NCI-H2227 treated with DMSO at 0.1 percent for 48 hours (cell line): ENCODE results near the gene PREX1.
A peak's percentile ranks its signal among the peaks of the same experiment; 100 is the strongest.

ENCODE experiments used
- DNase-seq: peaks from one replicate; lab custom pipeline; 2025; lab: John Stamatoyannopoulos, UW

PREX1 gene

GRCh38 chr20:48702455-48702913 is 125.3 kb downstream of the PREX1 start:
- no peak for DNase-seq

DNA sequence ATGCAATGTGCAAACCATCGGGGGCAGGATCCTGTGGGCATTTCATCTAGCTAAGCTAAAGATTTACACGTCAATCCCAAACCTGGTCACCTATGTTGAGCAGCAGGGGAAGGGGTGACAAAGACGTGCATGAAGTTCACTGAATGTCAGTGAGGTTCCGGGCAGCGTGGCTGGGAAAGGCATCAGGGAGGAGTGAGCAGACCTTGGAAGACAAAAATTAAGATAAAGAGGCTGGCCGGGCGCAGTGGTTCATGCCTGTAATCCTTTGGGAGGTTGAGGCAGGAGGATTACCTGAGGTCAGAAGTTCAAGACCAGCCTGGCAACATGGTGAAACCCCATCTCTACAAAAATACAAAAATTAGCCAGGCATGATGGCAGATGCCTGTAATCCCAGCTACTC is 126.1 kb downstream of the PREX1 start:
- DNase-seq: no peak

- DNase-seq: no peak
Observed at GRCh38 chr20:48698507-48699267, 129.1 kb downstream of the PREX1 start.

DNA sequence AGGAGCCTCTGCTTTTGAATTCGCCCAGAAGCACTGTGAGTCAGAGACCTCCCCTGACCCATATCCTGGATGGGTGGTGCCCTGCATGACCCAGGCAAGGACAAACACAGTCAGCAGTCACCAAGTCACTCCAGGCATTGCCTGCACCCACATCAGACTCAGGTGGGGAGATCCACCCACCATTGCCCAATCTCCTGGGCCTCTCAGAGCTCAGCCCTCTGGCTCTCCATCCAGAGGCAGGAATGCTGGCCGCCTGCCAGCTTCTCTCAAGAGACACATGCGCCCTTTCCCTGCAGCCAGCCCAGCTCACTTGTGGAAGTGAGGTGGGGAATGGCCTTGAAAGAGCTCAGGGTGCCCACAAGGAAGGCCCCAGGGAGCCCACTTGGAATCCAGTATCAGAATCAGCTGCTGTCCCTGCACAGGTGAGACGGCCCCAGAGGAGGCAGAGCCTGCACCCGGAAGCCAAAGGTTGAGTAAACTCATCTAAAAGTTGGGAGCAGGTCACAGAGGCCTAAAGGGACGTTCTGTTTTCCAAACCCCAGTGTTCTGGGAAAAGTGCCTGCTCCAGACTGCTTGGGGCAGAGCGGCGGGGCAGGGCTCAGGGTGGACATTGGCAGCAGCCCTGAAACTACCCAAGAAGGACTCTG is 129.8 kb downstream of the PREX1 start:
- peak; percentile 66 for DNase-seq

DNA sequence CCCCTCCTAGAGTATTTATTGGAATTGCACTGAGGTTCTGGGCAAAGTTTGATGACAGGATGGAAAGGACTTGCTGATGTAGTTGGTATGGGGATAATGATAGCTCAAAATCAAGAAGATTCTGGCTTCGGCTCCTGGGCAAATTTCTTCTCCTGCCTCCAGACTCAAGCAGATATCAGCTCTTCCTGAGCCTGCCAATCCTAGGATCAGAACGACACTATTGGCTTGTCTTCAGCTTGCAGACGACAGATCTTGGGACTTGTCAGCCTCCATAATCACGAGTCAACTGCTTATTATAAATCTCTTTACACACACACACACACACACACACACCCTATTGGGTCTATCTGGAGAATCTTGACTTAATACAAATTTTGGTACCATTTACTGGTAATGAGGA is 131.1 kb downstream of the PREX1 start:
- DNase-seq: no peak

DNA sequence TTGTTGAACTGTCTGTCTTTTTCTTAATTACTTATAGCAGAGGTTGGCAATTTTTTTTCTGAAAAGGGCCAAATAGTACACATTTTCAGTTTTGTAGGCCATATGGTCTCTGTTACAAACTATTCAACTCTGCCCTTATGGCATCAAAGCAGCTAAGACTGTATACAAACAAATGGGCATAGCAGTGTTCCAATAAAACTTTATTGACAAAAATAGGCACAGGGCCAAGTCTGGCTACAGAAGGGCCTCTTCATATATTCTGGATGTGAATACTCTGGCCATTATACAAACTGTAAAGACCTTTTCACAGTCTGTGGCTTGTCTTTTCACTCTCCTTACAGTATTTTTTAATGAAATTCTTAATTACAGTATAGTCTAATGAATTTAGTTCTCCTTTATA is 132.1 kb downstream of the PREX1 start:
- DNase-seq: no peak

DNA sequence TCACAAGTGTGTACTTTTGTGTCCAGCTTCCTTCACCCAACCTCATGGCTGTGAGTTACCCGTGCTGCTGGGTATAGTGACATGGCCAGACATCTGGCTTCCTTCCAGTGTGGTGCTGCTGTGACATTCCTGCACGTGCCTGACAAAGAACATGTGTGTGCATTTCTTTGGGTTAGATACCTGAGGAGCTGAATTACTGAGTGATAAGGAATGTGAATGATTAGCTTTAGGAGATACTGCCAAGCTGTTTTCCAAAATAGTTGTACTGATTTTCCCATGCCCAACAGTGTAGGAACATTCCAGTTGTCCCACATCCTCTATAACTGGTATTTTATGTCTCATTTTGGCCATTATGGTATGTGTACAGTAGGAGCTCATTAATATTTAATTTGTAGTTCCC is 132.5 kb downstream of the PREX1 start:
- DNase-seq: no peak

- DNase-seq: no peak
Observed at GRCh38 chr20:48694381-48694865, 133.4 kb downstream of the PREX1 start.

DNA sequence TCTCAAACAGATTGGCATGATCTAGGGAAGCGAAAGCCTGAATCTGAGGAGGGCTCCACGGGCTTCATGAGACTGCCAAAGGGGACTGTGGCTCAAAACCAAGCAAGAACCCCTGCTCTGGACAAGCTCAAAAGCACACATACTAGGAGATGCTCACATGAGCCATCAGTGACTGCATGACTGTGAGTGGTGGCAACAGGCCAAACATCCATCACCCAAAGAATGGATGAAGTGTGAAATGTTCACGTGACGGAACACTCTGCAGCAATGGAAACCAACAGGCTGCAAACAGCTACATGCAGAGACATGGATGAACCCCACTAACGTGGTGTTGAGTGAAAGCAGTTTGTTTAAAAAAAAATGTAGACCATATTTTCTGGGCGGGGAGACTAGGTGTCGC is 136.3 kb downstream of the PREX1 start:
- DNase-seq: no peak

- peak; percentile 33 for DNase-seq
Observed at GRCh38 chr20:48690888-48691287, 136.9 kb downstream of the PREX1 start.

DNA sequence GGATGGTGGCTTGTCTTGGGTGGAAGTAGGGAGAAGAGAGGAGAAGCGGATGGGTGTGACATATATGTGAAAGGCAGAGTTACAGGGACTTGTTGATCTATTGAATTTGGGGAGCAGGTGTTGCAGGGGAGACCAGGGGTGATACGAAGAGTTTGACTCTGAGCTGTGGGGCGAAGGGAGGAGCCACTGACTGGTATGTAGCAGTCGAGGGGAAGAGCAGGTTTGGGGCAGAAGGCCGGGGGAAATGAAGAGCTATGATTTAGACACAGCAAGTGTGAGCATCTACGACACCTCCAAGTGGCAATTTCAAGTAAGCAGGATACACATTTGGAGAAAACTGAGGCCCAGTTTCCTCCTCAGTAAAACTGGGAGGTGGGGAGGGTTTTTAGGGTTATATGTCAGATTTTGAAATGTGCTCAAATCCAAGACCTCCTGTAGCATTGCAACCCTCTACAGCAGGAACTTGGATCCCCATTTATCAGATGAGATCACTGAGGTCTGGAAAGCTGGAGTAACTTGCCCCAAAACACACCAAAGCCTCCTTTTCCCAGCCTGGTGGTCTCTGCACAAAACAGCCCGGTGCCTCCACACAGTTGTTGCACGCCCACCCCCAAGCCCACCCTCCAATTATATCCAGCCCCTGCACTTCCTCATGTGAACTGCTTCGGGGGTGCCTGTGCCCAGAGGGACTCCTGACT is 137.8 kb downstream of the PREX1 start:
- DNase-seq: no peak

GRCh38 chr20:48689388-48689787 is 138.4 kb downstream of the PREX1 start:
- DNase-seq: no peak

DNA sequence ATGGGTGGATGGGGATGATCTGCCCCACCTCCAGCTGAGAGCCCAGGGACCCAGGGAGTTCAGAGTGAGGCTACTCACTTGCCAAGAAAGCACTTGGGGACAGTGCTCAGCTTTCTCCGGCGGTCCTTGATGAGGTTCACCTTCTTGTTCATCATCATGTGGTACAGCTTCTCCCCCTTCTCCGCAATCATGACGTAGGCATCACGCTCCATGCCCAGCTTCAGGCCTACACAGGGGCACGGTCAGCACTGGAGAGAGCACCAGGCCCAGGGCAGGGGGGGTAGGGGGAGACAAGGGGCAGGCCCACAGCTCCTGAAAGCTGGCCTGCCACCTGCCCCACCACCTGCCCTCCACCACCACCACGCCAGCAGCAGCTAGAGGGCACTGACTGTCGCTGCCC is 139.2 kb downstream of the PREX1 start:
- no peak for DNase-seq

GRCh38 chr20:48687117-48687800 is 140.5 kb downstream of the PREX1 start:
- DNase-seq: no peak

DNA sequence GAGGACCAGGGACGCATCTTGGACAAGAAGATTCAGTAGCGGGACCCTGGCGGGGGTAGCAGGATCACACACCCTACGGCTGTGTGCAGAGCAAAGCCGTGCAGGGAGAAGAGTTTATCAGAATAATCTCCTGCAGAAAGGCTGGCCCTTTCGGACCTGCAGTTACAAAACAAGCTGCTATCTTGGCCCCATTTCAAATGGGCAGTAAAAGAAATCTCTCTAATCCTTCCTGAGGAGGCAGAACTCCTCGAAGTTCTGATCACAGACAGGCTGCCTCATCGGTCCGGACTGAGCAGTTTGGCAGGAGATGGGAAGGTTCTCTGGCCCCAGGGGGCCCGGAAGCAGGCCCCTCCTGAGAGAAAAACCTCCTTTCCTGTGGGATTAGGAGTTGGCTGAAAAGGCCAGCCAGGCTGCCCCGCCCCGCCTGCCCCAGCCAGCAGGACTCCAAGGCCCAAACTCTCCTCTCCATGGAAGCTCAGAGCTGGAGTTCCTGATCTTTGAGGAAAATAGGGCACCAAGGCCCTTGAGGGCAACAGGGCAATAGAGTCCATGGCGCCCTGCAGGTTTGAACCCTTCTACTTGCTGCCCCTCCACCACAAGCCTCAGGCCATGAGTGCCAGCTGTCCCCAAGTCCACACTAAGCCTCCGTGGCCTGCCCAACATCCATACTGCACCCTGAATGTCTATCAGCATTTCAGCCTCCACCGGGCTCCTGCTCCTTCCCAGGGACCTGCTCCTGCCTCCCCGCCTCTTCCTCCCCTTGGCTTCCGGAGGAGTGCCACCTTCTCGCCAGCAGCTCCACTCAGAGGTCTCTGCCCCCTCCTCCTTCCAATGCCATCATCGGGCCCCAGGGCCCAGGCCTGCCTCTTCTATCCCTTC is 141.3 kb downstream of the PREX1 start:
- DNase-seq: no peak

DNA sequence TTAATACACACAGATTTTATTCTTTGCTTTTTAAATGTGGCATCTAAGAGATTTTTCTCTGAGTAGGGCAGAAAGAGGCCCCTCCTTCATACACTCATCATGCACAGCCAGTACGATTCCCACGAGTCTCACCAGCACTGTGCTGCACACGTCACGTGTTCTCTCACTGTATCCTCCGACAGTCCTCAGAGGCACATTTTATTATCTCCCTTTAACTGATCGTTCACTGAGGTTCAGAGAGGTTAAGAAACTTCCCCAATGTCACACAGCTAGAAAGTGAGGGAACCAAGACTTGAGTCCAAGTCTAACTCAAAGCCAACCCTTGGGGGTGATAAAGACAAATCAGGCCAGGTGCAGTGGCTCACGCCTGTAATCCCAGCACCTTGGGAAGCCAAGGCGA is 142.5 kb downstream of the PREX1 start:
- no peak for DNase-seq

DNA sequence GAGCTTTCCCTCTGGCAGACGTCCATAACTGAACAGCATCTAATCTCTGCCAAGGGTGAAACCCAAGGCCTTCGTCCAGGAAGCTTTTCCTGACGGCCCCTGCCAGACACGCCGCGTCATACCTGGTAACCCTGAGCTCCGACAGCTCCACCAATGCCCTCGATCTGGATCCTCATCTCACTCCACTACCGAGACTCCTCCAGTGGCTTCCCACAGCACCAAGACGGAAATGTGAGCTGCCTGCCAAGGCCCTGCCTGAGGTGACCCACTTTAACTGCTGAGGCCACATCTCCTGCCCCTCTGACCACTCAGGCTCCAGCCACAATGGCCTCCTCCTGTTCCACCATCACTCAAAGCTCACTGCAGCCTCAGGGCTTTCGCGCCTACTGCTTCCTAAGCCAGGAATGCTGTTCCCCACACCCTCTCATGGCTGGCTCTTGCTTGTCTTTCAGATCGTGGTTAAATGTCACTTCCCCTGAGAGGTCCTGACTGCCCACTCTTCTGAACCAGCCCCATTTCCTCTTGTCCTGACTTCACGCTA is 143.2 kb downstream of the PREX1 start:
- no peak for DNase-seq

- DNase-seq: no peak
Observed at GRCh38 chr20:48683467-48684175, 144.2 kb downstream of the PREX1 start.

DNA sequence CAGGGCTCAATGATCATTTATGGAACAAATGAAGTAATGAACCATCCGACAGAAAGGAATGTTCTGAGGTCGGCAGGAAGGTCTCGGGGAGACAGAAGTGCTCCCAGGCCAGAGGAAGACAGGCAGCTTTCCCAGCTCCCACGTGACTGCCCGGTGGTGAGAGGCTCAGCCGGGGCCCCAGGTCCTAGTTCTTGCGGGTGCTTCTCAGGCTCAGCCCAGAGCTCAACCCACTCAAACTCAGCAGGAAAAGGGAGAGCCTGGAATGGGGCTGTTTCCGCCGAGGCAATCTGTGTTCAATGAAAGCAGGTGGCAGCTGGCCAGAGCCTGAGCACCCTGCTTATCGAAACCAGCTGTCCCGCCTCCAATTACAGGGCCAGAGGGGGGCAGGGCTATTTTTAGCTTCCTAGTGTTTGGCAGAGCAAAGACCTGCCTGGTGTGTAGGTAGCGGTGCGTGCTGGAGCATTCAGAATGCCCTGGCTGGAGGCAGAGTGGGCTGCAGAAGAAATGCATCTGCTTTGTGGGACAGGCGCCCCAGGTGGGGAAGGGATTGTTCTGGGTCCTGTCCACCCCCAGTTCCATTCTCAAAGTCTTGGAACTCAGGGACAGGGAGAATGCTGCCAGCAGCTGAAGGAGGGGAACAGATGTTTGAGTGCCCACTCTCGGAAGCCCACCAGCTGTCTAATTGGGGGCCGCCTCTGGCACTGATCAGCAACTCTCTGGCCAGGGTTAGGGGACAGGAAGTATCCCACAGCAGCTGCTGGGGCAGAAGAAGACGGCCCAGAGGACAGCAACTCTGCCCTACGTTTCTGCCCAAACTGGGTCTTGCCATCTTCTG is 145.1 kb downstream of the PREX1 start:
- peak; percentile 75 for DNase-seq
